ENCODE data around the gene AGXT. TPM values are rescaled to one million over a fixed set of nuclear protein-coding genes. Genes with fewer than 3 reads are reported as not detected.

AGXT gene
- total RNA-seq, 1 donor from 2014 or later, result not detected

- TF ChIP-seq, protein P1, sequence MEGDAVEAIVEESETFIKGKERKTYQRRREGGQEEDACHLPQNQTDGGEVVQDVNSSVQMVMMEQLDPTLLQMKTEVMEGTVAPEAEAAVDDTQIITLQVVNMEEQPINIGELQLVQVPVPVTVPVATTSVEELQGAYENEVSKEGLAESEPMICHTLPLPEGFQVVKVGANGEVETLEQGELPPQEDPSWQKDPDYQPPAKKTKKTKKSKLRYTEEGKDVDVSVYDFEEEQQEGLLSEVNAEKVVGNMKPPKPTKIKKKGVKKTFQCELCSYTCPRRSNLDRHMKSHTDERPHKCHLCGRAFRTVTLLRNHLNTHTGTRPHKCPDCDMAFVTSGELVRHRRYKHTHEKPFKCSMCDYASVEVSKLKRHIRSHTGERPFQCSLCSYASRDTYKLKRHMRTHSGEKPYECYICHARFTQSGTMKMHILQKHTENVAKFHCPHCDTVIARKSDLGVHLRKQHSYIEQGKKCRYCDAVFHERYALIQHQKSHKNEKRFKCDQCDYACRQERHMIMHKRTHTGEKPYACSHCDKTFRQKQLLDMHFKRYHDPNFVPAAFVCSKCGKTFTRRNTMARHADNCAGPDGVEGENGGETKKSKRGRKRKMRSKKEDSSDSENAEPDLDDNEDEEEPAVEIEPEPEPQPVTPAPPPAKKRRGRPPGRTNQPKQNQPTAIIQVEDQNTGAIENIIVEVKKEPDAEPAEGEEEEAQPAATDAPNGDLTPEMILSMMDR (IDR thresholded peaks at IDR 0.05; ENCODE audit: partially characterized antibody, unreplicated experiment), result no peak
- Mint-ChIP-seq H3K4me3 (ENCODE audit: unreplicated experiment) (no peak overlapping the region), H3K4me1 (ENCODE audit: low read depth, unreplicated experiment) (peaks cover 2% of the 10 kb centered on the region), H3K9me3 (ENCODE audit: unreplicated experiment) (peaks cover 11% of the 10 kb centered on the region), H3K27ac (ENCODE audit: unreplicated experiment) (no peak overlapping the region), H3K27me3 (ENCODE audit: unreplicated experiment) (peaks cover 2% of the 10 kb centered on the region), H3K36me3 (ENCODE audit: unreplicated experiment) (no peaks in the 10 kb centered on the region)
- DNase-seq, result no peak
These were observed 34.1 kb upstream of the AGXT start for GRCh38 chr2:240834377-240834975.

- TF ChIP-seq, protein P1 (IDR thresholded peaks at IDR 0.05; ENCODE audit: partially characterized antibody, unreplicated experiment), result no peak
- H3K4me1 Mint-ChIP-seq (ENCODE audit: low read depth, unreplicated experiment), result peaks cover 6% of the 10 kb centered on the region
- H3K4me3 Mint-ChIP-seq (ENCODE audit: unreplicated experiment), result no peak overlapping the region
- no peak overlapping the region for H3K27ac Mint-ChIP-seq (ENCODE audit: unreplicated experiment)
- no peak for DNase-seq
- no peaks in the 10 kb centered on the region for H3K27me3 Mint-ChIP-seq (ENCODE audit: unreplicated experiment)
- no peaks in the 10 kb centered on the region for H3K36me3 Mint-ChIP-seq (ENCODE audit: unreplicated experiment)
- peaks cover 11% of the 10 kb centered on the region for H3K9me3 Mint-ChIP-seq (ENCODE audit: unreplicated experiment)
These were observed 33.1 kb upstream of the AGXT start for GRCh38 chr2:240835528-240835927.

DNA sequence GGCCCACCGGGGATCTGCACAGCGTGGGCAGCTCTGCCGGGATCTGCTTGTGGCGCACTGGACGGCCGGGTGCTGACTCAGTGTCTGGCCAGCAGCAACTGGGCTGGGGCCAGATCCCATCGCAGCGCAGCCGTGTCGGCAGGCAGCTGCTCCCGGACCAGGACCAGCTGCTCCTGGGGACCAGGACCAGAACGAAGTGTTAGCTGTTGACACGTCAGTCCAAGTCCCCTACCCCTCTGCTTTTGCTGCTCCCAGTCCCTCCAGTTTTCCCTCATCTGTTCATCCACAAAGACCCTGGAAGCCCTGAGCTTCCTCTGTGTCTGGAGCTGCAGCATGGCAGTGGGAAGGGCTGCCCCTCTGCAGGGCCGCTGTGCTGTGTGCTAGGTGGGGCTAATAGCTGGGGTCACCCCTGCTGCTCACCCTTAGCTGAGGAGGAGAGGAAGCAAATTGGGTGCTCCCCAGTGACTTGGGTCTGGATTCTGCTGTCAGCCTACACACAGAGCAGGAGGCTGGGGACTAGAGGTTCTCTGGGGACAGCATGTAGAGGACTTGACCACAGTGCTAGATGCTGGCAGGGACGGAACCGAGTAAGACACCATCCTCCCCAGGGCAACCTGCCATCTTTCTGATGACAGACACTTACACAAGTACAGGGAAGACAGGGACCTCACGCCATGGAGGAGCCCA is 31.7 kb upstream of the AGXT start:
- H3K9me3 Mint-ChIP-seq (ENCODE audit: unreplicated experiment), result peaks cover 11% of the 10 kb centered on the region
- no peak for DNase-seq
- no peak overlapping the region for H3K4me3 Mint-ChIP-seq (ENCODE audit: unreplicated experiment)
- peaks cover 5% of the 10 kb centered on the region for H3K4me1 Mint-ChIP-seq (ENCODE audit: low read depth, unreplicated experiment)
- no peaks in the 10 kb centered on the region for H3K27me3 Mint-ChIP-seq (ENCODE audit: unreplicated experiment)
- H3K36me3 Mint-ChIP-seq (ENCODE audit: unreplicated experiment), result no peaks in the 10 kb centered on the region
- TF ChIP-seq, protein P1 (IDR thresholded peaks at IDR 0.05; ENCODE audit: partially characterized antibody, unreplicated experiment), result no peak
- no peak overlapping the region for H3K27ac Mint-ChIP-seq (ENCODE audit: unreplicated experiment)

- Mint-ChIP-seq H3K27me3 (ENCODE audit: unreplicated experiment) (no peaks in the 10 kb centered on the region), H3K36me3 (ENCODE audit: unreplicated experiment) (no peaks in the 10 kb centered on the region), H3K4me1 (ENCODE audit: low read depth, unreplicated experiment) (peaks cover 4% of the 10 kb centered on the region), H3K9me3 (ENCODE audit: unreplicated experiment) (peaks cover 13% of the 10 kb centered on the region), H3K27ac (ENCODE audit: unreplicated experiment) (no peak overlapping the region), H3K4me3 (ENCODE audit: unreplicated experiment) (no peak overlapping the region)
- DNase-seq, result no peak
- TF ChIP-seq, protein P1 (IDR thresholded peaks at IDR 0.05; ENCODE audit: partially characterized antibody, unreplicated experiment), result no peak
These were observed 31.0 kb upstream of the AGXT start for GRCh38 chr2:240837621-240838020.

Measured in glutamatergic neuron (in vitro differentiated cells).